ENCODE results near the gene SASH1. TPM values are rescaled to one million over a fixed set of nuclear protein-coding genes. Genes with fewer than 3 reads are reported as not detected.

Gene SASH1
- total RNA-seq, 1 experiment from 2014 or later, result 27.4 TPM

- TF ChIP-seq, protein P1, sequence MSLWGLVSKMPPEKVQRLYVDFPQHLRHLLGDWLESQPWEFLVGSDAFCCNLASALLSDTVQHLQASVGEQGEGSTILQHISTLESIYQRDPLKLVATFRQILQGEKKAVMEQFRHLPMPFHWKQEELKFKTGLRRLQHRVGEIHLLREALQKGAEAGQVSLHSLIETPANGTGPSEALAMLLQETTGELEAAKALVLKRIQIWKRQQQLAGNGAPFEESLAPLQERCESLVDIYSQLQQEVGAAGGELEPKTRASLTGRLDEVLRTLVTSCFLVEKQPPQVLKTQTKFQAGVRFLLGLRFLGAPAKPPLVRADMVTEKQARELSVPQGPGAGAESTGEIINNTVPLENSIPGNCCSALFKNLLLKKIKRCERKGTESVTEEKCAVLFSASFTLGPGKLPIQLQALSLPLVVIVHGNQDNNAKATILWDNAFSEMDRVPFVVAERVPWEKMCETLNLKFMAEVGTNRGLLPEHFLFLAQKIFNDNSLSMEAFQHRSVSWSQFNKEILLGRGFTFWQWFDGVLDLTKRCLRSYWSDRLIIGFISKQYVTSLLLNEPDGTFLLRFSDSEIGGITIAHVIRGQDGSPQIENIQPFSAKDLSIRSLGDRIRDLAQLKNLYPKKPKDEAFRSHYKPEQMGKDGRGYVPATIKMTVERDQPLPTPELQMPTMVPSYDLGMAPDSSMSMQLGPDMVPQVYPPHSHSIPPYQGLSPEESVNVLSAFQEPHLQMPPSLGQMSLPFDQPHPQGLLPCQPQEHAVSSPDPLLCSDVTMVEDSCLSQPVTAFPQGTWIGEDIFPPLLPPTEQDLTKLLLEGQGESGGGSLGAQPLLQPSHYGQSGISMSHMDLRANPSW (CRISPR knock-in tag; conservative IDR thresholded peaks at IDR 0.05; ENCODE audit: low read depth), result no peak
- TF ChIP-seq E2F5 (CRISPR knock-in tag; IDR thresholded peaks at IDR 0.05) (no peak), SOX15 (CRISPR knock-in tag; IDR thresholded peaks at IDR 0.05) (no peak), ZNF138 (CRISPR knock-in tag; conservative IDR thresholded peaks at IDR 0.05) (no peak), NR2C2 (CRISPR knock-in tag; IDR thresholded peaks at IDR 0.05) (no peak)
Measured at GRCh38 chr6:148370176-148370575, 27.5 kb downstream of the SASH1 start (continued).

DNA sequence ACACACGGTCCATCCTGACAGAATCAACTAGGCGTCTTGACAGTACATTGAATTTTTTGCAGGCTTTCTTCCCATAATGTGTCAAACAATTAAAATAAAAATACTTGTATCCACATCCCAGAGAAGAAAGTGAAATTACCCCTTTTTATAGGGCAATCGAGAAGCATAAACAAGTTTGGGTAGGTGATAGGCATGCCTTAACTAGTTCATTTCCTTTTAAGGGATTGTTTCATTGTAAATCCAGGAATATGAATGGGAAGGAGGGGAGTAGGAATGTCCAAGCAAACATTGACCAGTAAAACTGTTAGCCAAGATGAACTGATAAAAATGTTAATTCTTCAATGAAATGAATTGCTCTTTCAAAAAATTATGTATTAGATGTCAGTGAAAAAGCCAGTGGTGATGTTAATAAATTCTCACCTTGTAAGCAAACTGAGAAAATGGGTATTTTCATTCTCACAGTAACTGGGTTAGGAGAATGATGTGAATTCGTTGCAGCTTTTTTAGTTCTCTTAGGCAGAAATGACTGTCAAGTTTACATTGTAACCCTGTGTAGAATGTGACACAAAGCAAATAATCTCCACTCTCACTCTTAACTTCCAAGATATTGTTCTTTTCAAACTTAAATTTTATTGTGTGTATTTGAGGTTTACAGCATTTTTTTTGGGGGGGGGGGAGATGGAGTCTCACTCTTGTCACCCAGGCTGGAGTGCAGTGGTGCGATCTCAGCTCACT lies 31.6 kb downstream of the SASH1 start:
- Mint-ChIP-seq H3K36me3 (peaks cover 2% of the 10 kb centered on the region; the same call in 1 of the 2 replicates), H3K4me1 (peaks cover 37% of the 10 kb centered on the region), H3K27ac (peak overlapping the region; percentile 97), H3K4me3 (no peak overlapping the region), H3K9me3 (no peaks in the 10 kb centered on the region), H3K27me3 (ENCODE audit: low read depth) (no peaks in the 10 kb centered on the region)
- ChIA-PET CTCF (no interaction called here), POLR2A (no interaction called here)
- DNase-seq (ENCODE audit: low spot score) (no peak), ATAC-seq (no peak)
- TF ChIP-seq MLX (CRISPR knock-in tag; IDR thresholded peaks at IDR 0.05) (no peak), GABPB1 (CRISPR knock-in tag; IDR thresholded peaks at IDR 0.05) (no peak), CREB1 (CRISPR knock-in tag; IDR thresholded peaks at IDR 0.05) (no peak)

DNA sequence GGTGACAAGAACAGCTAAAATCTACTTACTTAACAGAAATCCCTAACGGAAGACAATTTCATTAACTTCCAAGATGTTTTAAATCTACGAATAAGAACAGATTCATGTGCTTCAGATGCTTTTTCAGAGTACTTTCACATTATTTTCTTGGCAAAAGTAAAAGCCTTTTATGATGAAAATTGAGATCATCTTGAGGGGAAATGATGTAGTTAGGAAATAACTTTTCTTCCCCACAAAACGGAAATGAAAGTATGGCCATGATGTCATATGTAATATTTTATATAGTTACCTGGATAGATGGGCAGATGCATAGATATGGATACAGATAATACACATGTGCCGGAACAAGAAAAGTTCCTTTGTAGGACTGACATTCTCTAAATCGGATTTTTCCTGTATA lies 32.8 kb downstream of the SASH1 start:
- Mint-ChIP-seq H3K27ac (no peak overlapping the region), H3K27me3 (ENCODE audit: low read depth) (no peaks in the 10 kb centered on the region), H3K4me1 (peaks cover 35% of the 10 kb centered on the region), H3K36me3 (peaks cover 2% of the 10 kb centered on the region; the same call in 1 of the 2 replicates), H3K4me3 (no peak overlapping the region), H3K9me3 (no peaks in the 10 kb centered on the region)
- ATAC-seq (no peak), DNase-seq (ENCODE audit: low spot score) (no peak)
- TF ChIP-seq SOX15 (CRISPR knock-in tag; IDR thresholded peaks at IDR 0.05) (no peak), CREM (CRISPR knock-in tag; IDR thresholded peaks at IDR 0.05) (no peak), SMAD4 (CRISPR knock-in tag; IDR thresholded peaks at IDR 0.05) (no peak), MXD4 (CRISPR knock-in tag; IDR thresholded peaks at IDR 0.05; ENCODE audit: borderline replicate concordance) (no peak)
- CTCF ChIA-PET, result no interaction called here
- POLR2A ChIA-PET, result no interaction called here

DNA sequence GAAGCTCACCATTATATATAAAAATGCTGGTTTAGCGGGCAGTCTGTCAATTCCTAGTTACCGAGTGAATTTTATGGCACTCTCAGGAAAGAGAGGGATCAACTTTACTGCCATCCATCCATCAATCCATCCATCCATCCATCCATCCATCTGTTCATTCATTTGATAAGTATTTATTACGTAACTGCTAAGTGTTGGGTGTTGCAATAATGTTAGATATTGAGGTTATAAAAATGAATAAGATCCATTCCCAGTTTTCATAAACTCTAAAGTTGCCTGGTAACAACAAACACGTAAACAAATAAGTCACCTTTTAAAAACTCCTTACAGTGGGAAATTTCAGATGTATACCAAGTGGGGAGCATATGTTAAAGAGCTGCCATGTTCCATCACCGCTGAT lies 36.8 kb downstream of the SASH1 start:
- Mint-ChIP-seq H3K27ac (0 out of 2 replicates have a peak overlapping the region, but pooled peaks have one; percentile 17), H3K4me3 (no peak overlapping the region), H3K4me1 (peaks cover 35% of the 10 kb centered on the region), H3K9me3 (no peaks in the 10 kb centered on the region), H3K36me3 (peaks cover 2% of the 10 kb centered on the region; the same call in 1 of the 2 replicates), H3K27me3 (ENCODE audit: low read depth) (no peaks in the 10 kb centered on the region)
- DNase-seq (ENCODE audit: low spot score) (no peak), ATAC-seq (no peak)
- POLR2A ChIA-PET, result no interaction called here
- no peak for TF ChIP-seq SOX15 (CRISPR knock-in tag; IDR thresholded peaks at IDR 0.05)
- TF ChIP-seq, protein P2, sequence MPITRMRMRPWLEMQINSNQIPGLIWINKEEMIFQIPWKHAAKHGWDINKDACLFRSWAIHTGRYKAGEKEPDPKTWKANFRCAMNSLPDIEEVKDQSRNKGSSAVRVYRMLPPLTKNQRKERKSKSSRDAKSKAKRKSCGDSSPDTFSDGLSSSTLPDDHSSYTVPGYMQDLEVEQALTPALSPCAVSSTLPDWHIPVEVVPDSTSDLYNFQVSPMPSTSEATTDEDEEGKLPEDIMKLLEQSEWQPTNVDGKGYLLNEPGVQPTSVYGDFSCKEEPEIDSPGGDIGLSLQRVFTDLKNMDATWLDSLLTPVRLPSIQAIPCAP (CRISPR knock-in tag; IDR thresholded peaks at IDR 0.05), result no peak
- TF ChIP-seq ATF1 (CRISPR knock-in tag; IDR thresholded peaks at IDR 0.05), result no peak
- TF ChIP-seq ZNF416 (CRISPR knock-in tag; IDR thresholded peaks at IDR 0.05), result no peak
- no peak for TF ChIP-seq ETV6 (CRISPR knock-in tag; IDR thresholded peaks at IDR 0.05)
- TF ChIP-seq HMGA2 (CRISPR knock-in tag; IDR thresholded peaks at IDR 0.05), result no peak
- no peak for TF ChIP-seq TEAD1 (CRISPR knock-in tag; IDR thresholded peaks at IDR 0.05)
- TF ChIP-seq, protein P3, sequence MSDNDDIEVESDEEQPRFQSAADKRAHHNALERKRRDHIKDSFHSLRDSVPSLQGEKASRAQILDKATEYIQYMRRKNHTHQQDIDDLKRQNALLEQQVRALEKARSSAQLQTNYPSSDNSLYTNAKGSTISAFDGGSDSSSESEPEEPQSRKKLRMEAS (CRISPR knock-in tag; IDR thresholded peaks at IDR 0.05), result no peak
- CTCF ChIA-PET, result interaction anchor here (0.6 kb wide), 1 partner anchor 109 kb away, joined by 4 read pairs; no protein-coding TSS in a partner anchor

Measured in WTC11 (cell line).